Measurements from ENCODE around the gene NKAIN4. TPM values are rescaled to one million over a fixed set of nuclear protein-coding genes. Genes with fewer than 3 reads are reported as not detected.

The NKAIN4 gene
- total and polyA plus RNA-seq, 8 donors, result 1.1 to 18.1 (median 7.8) TPM; not detected in 1

GRCh38 chr20:63205896-63206295 is 48.4 kb downstream of the NKAIN4 start:
- H3K9me3 ChIP-seq, result no peaks in the 10 kb centered on the region
- peaks cover 0 to 99% of the 10 kb centered on the region in 2 donors for H3K36me3 ChIP-seq
- TF ChIP-seq, protein P1, sequence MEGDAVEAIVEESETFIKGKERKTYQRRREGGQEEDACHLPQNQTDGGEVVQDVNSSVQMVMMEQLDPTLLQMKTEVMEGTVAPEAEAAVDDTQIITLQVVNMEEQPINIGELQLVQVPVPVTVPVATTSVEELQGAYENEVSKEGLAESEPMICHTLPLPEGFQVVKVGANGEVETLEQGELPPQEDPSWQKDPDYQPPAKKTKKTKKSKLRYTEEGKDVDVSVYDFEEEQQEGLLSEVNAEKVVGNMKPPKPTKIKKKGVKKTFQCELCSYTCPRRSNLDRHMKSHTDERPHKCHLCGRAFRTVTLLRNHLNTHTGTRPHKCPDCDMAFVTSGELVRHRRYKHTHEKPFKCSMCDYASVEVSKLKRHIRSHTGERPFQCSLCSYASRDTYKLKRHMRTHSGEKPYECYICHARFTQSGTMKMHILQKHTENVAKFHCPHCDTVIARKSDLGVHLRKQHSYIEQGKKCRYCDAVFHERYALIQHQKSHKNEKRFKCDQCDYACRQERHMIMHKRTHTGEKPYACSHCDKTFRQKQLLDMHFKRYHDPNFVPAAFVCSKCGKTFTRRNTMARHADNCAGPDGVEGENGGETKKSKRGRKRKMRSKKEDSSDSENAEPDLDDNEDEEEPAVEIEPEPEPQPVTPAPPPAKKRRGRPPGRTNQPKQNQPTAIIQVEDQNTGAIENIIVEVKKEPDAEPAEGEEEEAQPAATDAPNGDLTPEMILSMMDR (IDR thresholded peaks at IDR 0.05), result no peak
- intact Hi-C loops (cut with DNase I), result no loop called here
- no peaks in the 10 kb centered on the region for H3K27me3 ChIP-seq
- H3K4me1 ChIP-seq, result peaks cover 0 to 8% of the 10 kb centered on the region in 2 donors
- DNase-seq, result no peak
- ATAC-seq, result no peak
- H3K27ac ChIP-seq, result no peak overlapping the region
- no peak overlapping the region for H3K4me3 ChIP-seq

DNA sequence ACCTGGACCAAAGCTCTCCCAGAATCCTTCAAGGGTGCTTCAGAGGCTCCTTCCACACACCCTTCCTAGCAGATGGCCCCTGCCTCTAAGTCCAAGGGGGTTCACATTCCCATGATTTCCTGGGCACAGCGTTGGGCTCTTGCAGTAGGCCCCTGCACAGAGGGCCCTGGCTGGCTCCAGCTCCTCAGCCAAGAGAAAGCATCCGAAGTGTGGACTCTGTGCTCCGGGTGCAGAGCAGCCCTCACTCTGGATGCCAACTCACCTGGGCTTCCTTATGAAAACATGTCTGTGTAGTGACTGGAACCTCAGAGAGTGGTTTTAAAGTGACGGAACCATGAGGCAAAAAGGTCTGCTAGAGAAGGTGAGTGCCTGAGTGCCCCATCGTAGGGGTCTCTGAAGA is 49.9 kb downstream of the NKAIN4 start:
- no peak overlapping the region for H3K27ac ChIP-seq
- intact Hi-C loops (cut with DNase I), result no loop called here
- no peaks in the 10 kb centered on the region for H3K27me3 ChIP-seq
- no peak overlapping the region for H3K4me3 ChIP-seq
- H3K9me3 ChIP-seq, result no peaks in the 10 kb centered on the region
- ATAC-seq (no peak), DNase-seq (peak in 1 of 4 donors; percentile 6)
- H3K36me3 ChIP-seq, result peaks cover 0 to 99% of the 10 kb centered on the region in 2 donors
- TF ChIP-seq, protein P1 (IDR thresholded peaks at IDR 0.05), result no peak
- H3K4me1 ChIP-seq, result peaks cover 0 to 8% of the 10 kb centered on the region in 2 donors

GRCh38 chr20:63202811-63203526 is 51.3 kb downstream of the NKAIN4 start:
- Histone ChIP-seq H3K9me3 (no peaks in the 10 kb centered on the region), H3K27me3 (no peaks in the 10 kb centered on the region), H3K4me3 (no peak overlapping the region), H3K4me1 (peaks cover 0 to 15% of the 10 kb centered on the region in 2 donors), H3K36me3 (peaks cover 0 to 88% of the 10 kb centered on the region in 2 donors), H3K27ac (no peak overlapping the region)
- DNase-seq, result peak in 1 of 4 donors; percentile 59
- no peak for ATAC-seq
- TF ChIP-seq, protein P1 (IDR thresholded peaks at IDR 0.05), result no peak
- intact Hi-C loops (cut with DNase I), result no loop called here

- no peaks in the 10 kb centered on the region for H3K9me3 ChIP-seq
- H3K27ac ChIP-seq, result no peak overlapping the region
- intact Hi-C loops (cut with DNase I), result no loop called here
- no peak overlapping the region for H3K4me3 ChIP-seq
- peaks cover 0 to 88% of the 10 kb centered on the region in 2 donors for H3K36me3 ChIP-seq
- TF ChIP-seq, protein P1 (IDR thresholded peaks at IDR 0.05), result no peak
- no peak for ATAC-seq
- no peaks in the 10 kb centered on the region for H3K27me3 ChIP-seq
- peaks cover 0 to 14% of the 10 kb centered on the region in 2 donors for H3K4me1 ChIP-seq
- peak in 1 of 4 donors; percentile 64 for DNase-seq
Measured at GRCh38 chr20:63202021-63202420, 52.2 kb downstream of the NKAIN4 start.

DNA sequence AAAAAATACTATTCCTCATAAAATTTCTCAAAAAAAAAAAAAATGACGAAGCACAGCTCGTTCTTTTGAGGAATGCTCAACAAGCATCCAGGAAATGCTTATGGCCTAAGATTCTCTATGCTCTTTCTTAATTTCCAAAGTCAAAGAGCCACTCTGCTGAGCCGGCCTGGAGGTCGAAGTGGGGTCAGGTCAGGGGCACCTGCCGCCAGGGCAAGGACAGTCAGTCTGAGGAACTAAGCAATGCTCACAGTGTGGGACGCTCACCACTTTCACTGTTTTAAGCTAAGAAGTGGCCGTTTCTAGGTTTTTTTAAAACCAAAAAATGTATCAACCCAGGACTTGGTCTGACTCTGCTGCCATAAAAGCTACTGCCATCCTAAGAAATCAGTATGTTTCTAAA is 55.7 kb downstream of the NKAIN4 start:
- peaks cover 0 to 79% of the 10 kb centered on the region in 2 donors for H3K36me3 ChIP-seq
- TF ChIP-seq, protein P1 (IDR thresholded peaks at IDR 0.05), result no peak
- peaks cover 0 to 14% of the 10 kb centered on the region in 2 donors for H3K4me1 ChIP-seq
- intact Hi-C loops (cut with DNase I), result no loop called here
- no peaks in the 10 kb centered on the region for H3K27me3 ChIP-seq
- ATAC-seq (no peak), DNase-seq (peak in 1 of 4 donors; percentile 37)
- no peaks in the 10 kb centered on the region for H3K9me3 ChIP-seq
- H3K4me3 ChIP-seq, result no peak overlapping the region
- H3K27ac ChIP-seq, result no peak overlapping the region
